Muscle layer of colon (tissue), 2 donors: ENCODE measurements around the gene DMKN.

Source experiments
- H3K27ac ChIP-seq: one replicate; pipeline ENCODE4 v1.7.0; 2013; ENCODE audit warnings: low read depth, mild to moderate bottlenecking, low read length, moderate library complexity
- H3K27me3 ChIP-seq, 2 donors: one replicate each; pipeline ENCODE4 v1.7.0; 2013; ENCODE audit warnings: low read length in 2 of 2, mild to moderate bottlenecking in 2 of 2; ENCODE audit not compliant: insufficient read depth in 2 of 2, control insufficient read depth in 1 of 2
- H3K36me3 ChIP-seq: one replicate; pipeline ENCODE4 v1.7.0; 2013; ENCODE audit warnings: mild to moderate bottlenecking, low read length; ENCODE audit not compliant: insufficient read depth
- H3K4me1 ChIP-seq: one replicate; pipeline ENCODE4 v1.7.0; 2013; ENCODE audit warnings: mild to moderate bottlenecking, low read length; ENCODE audit not compliant: insufficient read depth
- H3K4me3 ChIP-seq, 2 donors: one replicate each; pipeline ENCODE4 v1.7.0; 2013; ENCODE audit warnings: low read length in 2 of 2, low read depth in 1 of 2, mild to moderate bottlenecking in 1 of 2, moderate library complexity in 1 of 2
- H3K9ac ChIP-seq: one replicate; pipeline ENCODE4 v1.7.0; 2013; ENCODE audit warnings: low read length
- H3K9me3 ChIP-seq: one replicate; pipeline ENCODE4 v1.7.0; 2013; ENCODE audit warnings: mild to moderate bottlenecking, low read length
- donor health status: abdominal sarcoma.
- donor health status: Adenocarcinoma of cecum.

The DMKN gene

GRCh38 chr19:35454663-35455062, 58.8 kb downstream of the DMKN start:
- H3K27ac ChIP-seq: no peak overlapping the region
- H3K9me3 ChIP-seq: no peaks in the 10 kb centered on the region
- no peak overlapping the region for H3K4me3 ChIP-seq
- H3K4me1 ChIP-seq: no peaks in the 10 kb centered on the region
- H3K9ac ChIP-seq: no peak overlapping the region
- H3K36me3 ChIP-seq: no peaks in the 10 kb centered on the region
- H3K27me3 ChIP-seq: peaks cover 0 to 7% of the 10 kb centered on the region in 2 donors

- H3K9me3 ChIP-seq: no peaks in the 10 kb centered on the region
- peaks cover 0 to 10% of the 10 kb centered on the region in 2 donors for H3K27me3 ChIP-seq
- no peaks in the 10 kb centered on the region for H3K36me3 ChIP-seq
- no peak overlapping the region for H3K27ac ChIP-seq
- no peak overlapping the region for H3K4me3 ChIP-seq
- no peaks in the 10 kb centered on the region for H3K4me1 ChIP-seq
- H3K9ac ChIP-seq: no peak overlapping the region
These were observed 61.9 kb downstream of the DMKN start for GRCh38 chr19:35451338-35452096.

- H3K4me1 ChIP-seq: no peaks in the 10 kb centered on the region
- H3K9ac ChIP-seq: no peak overlapping the region
- H3K27ac ChIP-seq: no peak overlapping the region
- no peaks in the 10 kb centered on the region for H3K9me3 ChIP-seq
- no peak overlapping the region for H3K4me3 ChIP-seq
- peaks cover 0 to 10% of the 10 kb centered on the region in 2 donors for H3K27me3 ChIP-seq
- H3K36me3 ChIP-seq: no peaks in the 10 kb centered on the region
These were observed 63.9 kb downstream of the DMKN start for GRCh38 chr19:35449359-35450043.

GRCh38 chr19:35447606-35448469, 65.6 kb downstream of the DMKN start, which contains the start of gene FFAR2:
Gene FFAR2 (plus strand): TSS chr19:35448257. CDS start chr19:35449715, 1,458 bp downstream.
- no peaks in the 10 kb centered on the region for H3K4me1 ChIP-seq
- peaks cover 0 to 10% of the 10 kb centered on the region in 2 donors for H3K27me3 ChIP-seq
- no peaks in the 10 kb centered on the region for H3K36me3 ChIP-seq
- no peaks in the 10 kb centered on the region for H3K9me3 ChIP-seq
- no peak within 1 kb of the TSS for H3K9ac ChIP-seq
- no peak within 1 kb of the TSS for H3K27ac ChIP-seq
- no peak within 1 kb of the TSS for H3K4me3 ChIP-seq
